Tibial artery (tissue), 4 donors: ENCODE results near the gene NDUFA11.

Experiments
- DNase-seq, 2 donors: peaks; one replicate each; pipeline ENCODE4 v3.0.0-alpha.2; 2019
- H3K27ac ChIP-seq, 2 donors: fragments of 200-600 bp; sonication (generic) in 1 of 2; 1 replicate in 1 of 2; 2 replicates in 1 of 2; pipeline ENCODE4 v1.5.1; 2018 to 2019; ENCODE audit warnings: mild to moderate bottlenecking in 1 of 2
- H3K27me3 ChIP-seq, 2 donors: fragments of 200-600 bp; sonication (generic) in 1 of 2; one replicate each; pipeline versions ENCODE4 v1.5.1 to v1.6.0; 2016 to 2019
- H3K36me3 ChIP-seq, 3 donors: fragments of 200-600 bp; sonication (generic) in 2 of 3; one replicate each; pipeline ENCODE4 v1.5.1; 2016 to 2019; ENCODE audit warnings: mild to moderate bottlenecking in 2 of 3
- H3K4me1 ChIP-seq, 4 donors: fragments of 200-600 bp; sonication (generic) in 2 of 4; 1 replicate in 3 of 4; 2 replicates in 1 of 4; pipeline ENCODE4 v1.5.1; 2016 to 2019
- H3K4me3 ChIP-seq, 2 donors: fragments of 200-600 bp; sonication (generic) in 1 of 2; 1 replicate in 1 of 2; 2 replicates in 1 of 2; pipeline ENCODE4 v1.5.1; 2018 to 2019; ENCODE audit warnings: mild to moderate bottlenecking in 2 of 2
- H3K9me3 ChIP-seq, 3 donors: fragments of 200-600 bp; sonication (generic) in 1 of 3; one replicate each; pipeline ENCODE4 v1.5.1; 2016 to 2019
- intact Hi-C: fragments of 100-400 bp; cut with DNase I; formaldehyde crosslinking; loops from one replicate; pipeline ENCODE4 v1.15.0; 2023; ENCODE audit warnings: low total_unique reads
- TF ChIP-seq, protein P1 (sequence below), 2 experiments: fragments of 200-600 bp in 1 of 2; fragments of 450-650 bp in 1 of 2; IDR thresholded peaks; one replicate each; pipeline ENCODE4 v1.5.1; 2017 to 2019; ENCODE audit warnings: antibody characterized with exemption in 2 of 2, mild to moderate bottlenecking in 1 of 2, moderate library complexity in 1 of 2

Gene NDUFA11

DNA sequence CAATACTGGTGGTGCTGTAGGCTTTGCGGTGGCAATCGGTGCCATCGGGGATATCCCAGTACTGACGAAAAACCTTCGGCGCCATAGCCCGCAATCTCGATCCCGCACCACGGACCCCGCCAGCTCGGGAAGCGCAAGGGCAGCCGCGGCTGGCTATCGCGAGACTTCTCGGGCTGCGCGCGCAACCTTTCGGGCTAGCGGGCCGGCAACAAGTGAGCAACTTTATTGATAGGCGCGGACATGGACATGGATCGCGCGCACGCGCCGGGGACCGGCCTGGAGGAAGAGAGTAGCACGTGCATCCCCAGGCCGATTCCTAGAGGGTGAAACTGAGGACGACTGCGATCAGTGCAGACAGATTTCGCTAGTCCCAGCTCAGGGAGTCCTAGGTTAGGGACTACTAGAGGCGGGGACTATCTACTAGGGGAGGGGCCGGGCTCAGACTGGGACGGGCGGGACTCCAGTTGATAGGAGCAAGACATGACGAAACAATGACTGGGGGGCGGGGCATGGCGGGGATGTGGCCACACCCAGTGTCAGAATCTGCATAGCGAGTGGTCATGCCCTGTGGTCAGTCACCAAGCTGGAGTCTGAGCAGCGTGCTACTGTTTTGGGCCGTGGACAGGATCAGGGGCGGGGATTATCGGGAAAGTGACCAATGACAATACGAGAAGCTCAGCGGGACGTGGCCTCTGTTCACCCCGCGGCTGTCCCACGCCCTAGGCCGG, at the start of gene NDUFA11:
NDUFA11 (minus strand) TSS at position 167 of the 728 bp plus-strand sequence; CDS start at position 85, 82 bp downstream.
- no peaks in the 10 kb centered on the region for H3K27me3 ChIP-seq
- peaks cover 0 to 33% (median 24%) of the 10 kb centered on the region in 4 donors for H3K4me1 ChIP-seq
- no peaks in the 10 kb centered on the region for H3K9me3 ChIP-seq
- peak; percentile 97 to 100 for DNase-seq
- TF ChIP-seq, protein P1, sequence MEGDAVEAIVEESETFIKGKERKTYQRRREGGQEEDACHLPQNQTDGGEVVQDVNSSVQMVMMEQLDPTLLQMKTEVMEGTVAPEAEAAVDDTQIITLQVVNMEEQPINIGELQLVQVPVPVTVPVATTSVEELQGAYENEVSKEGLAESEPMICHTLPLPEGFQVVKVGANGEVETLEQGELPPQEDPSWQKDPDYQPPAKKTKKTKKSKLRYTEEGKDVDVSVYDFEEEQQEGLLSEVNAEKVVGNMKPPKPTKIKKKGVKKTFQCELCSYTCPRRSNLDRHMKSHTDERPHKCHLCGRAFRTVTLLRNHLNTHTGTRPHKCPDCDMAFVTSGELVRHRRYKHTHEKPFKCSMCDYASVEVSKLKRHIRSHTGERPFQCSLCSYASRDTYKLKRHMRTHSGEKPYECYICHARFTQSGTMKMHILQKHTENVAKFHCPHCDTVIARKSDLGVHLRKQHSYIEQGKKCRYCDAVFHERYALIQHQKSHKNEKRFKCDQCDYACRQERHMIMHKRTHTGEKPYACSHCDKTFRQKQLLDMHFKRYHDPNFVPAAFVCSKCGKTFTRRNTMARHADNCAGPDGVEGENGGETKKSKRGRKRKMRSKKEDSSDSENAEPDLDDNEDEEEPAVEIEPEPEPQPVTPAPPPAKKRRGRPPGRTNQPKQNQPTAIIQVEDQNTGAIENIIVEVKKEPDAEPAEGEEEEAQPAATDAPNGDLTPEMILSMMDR (IDR thresholded peaks at IDR 0.05), result no peak
- peak within 1 kb of the TSS; percentile 86 to 88 for H3K27ac ChIP-seq
- intact Hi-C loops, result loop anchor here (2.0 kb wide), 1 partner anchor 75 kb away; the partner anchor contains the start of gene RANBP3
- H3K36me3 ChIP-seq, result peaks cover 0 to 12% (median 2%) of the 10 kb centered on the region in 3 donors
- H3K4me3 ChIP-seq, result peak within 1 kb of the TSS; percentile 72 to 90

DNA sequence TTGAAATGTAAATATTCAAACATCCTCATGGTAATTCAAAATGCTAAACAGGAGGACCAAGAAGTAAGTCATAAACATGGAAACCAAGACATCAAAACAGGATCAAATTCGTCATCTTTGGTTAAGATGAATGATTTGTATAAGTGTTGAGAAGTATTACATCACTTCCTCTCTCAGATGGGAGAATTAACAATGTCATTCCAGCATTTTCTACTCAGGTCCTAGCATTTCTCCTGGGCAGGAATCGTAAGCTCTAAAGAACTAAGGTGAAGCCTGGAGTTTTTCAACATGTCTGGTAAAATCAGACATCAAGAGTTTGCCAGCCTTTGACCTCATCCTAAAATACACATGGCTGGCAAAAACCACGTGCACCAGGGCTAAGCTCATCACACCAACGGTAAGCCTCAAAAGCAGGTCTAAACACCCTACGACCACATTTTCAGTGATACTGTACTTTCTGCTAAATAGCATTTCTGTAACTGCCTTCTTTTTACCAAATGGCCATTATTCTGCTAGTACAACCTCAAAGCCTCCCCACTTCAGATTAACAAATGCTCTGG, 49.5 kb upstream of the NDUFA11 start:
- Histone ChIP-seq H3K36me3 (peaks cover 0 to 10% (median 0%) of the 10 kb centered on the region in 3 donors), H3K4me3 (no peak overlapping the region), H3K4me1 (peaks cover 11 to 58% (median 43%) of the 10 kb centered on the region in 4 donors), H3K27me3 (no peaks in the 10 kb centered on the region), H3K27ac (peak overlapping the region; percentile 67 to 75), H3K9me3 (no peaks in the 10 kb centered on the region)
- intact Hi-C loops, result no loop called here
- no peak for DNase-seq
- TF ChIP-seq, protein P1 (IDR thresholded peaks at IDR 0.05), result no peak

DNA sequence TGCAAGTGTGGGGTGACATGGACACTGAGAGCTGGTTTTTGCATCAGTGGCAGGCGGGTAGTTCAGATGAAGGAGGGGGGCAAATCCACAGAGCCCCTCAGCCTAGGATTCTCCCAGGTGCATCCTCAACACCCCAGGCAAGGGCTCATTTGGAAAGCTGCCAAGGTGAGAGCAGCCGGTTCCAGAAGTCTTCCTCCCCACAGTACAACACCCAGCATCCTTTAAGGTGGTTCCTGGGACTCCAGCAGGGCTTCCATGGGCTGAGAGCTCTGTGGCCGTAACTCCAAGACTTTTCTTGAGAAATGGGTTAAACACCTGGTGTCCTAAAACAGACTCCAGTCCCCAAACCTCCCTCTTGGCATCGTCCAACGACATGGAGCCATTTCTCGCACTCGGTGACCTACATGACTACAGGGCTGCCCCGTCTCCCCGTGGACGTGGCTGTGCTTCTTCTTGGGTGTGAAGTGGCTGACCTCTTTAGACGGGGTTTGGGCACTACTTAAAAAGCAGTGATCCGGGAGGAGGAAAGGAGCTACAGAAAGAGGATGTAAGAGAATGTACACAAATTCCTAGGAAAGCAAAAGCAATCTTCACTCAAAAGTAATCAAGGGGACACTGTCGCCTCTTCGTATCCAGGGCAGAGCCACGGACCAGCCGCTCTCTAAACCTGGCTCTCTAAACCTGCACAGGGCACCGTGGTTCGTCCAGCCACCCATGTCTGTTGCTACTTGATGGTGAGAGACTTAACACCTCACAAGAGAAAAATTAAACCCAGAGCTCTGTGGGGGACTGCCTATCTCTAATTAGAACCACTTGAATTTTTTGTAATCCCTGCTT, 48.8 kb upstream of the NDUFA11 start:
- intact Hi-C loops, result no loop called here
- DNase-seq, result no peak
- H3K4me3 ChIP-seq, result no peak overlapping the region
- peaks cover 0 to 10% (median 0%) of the 10 kb centered on the region in 3 donors for H3K36me3 ChIP-seq
- H3K27ac ChIP-seq, result peak overlapping the region in 1 of 2 donors; percentile 75
- H3K27me3 ChIP-seq, result no peaks in the 10 kb centered on the region
- H3K4me1 ChIP-seq, result peaks cover 11 to 58% (median 43%) of the 10 kb centered on the region in 4 donors
- TF ChIP-seq, protein P1 (IDR thresholded peaks at IDR 0.05), result no peak
- H3K9me3 ChIP-seq, result no peaks in the 10 kb centered on the region

DNA sequence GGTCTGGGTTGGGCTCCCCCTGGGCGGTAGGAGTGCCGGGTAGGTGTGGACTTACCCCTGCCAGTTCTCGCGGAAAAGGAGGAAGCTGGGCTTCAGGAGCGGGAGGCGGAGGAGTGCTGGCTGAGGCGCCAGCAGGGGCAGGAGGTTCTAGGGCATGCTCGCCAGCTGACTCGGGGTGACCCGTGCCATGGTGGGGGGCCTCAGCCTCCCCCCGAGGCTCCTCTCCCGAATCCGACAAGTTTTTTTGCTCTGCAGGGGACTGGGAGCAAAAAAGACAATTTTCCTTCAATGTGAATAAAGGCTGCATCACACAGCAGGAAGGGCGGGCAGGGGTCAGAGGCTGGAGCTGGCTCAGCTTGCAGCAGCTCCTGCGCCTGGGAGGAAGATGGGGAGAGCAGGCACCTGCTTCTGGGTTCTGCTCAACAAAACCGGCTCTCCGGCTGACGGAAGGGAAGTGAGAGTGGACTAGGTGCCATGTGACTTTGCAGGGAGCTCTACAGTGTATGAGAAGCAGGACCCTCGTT, 47.8 kb upstream of the NDUFA11 start:
- H3K9me3 ChIP-seq, result no peaks in the 10 kb centered on the region
- peaks cover 11 to 58% (median 46%) of the 10 kb centered on the region in 4 donors for H3K4me1 ChIP-seq
- DNase-seq, result no peak
- peak overlapping the region in 1 of 2 donors; percentile 4 for H3K27ac ChIP-seq
- no peaks in the 10 kb centered on the region for H3K27me3 ChIP-seq
- TF ChIP-seq, protein P1 (IDR thresholded peaks at IDR 0.05), result no peak
- H3K36me3 ChIP-seq, result peaks cover 0 to 10% (median 0%) of the 10 kb centered on the region in 3 donors
- H3K4me3 ChIP-seq, result no peak overlapping the region
- intact Hi-C loops, result no loop called here

DNA sequence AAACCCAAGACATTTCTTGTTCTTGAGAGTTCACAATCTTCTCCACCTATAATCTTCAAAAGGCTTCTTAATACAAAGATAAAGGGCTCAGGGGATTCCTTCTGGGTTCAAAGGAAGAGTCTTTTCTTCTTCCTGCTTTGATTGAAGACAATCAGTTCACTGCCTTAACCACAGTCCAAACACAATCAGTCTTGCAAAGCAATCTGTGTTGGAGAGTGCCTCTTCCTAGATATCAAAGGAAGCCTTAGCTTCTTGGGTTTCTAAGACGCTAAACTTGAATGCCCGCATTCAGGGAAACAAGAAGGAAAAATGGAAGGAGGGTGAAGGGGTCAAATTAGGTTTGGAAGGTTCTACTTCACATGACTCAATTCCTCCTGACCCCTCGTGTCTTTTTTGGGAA, 47.2 kb upstream of the NDUFA11 start:
- H3K9me3 ChIP-seq, result no peaks in the 10 kb centered on the region
- intact Hi-C loops, result no loop called here
- TF ChIP-seq, protein P1 (IDR thresholded peaks at IDR 0.05), result no peak
- H3K36me3 ChIP-seq, result peaks cover 0 to 10% (median 0%) of the 10 kb centered on the region in 3 donors
- peaks cover 11 to 56% (median 46%) of the 10 kb centered on the region in 4 donors for H3K4me1 ChIP-seq
- no peaks in the 10 kb centered on the region for H3K27me3 ChIP-seq
- H3K27ac ChIP-seq, result no peak overlapping the region
- DNase-seq, result no peak
- no peak overlapping the region for H3K4me3 ChIP-seq
